ENCODE measurements around the gene DPM1. TPM values are rescaled to one million over a fixed set of nuclear protein-coding genes. Genes with fewer than 3 reads are reported as not detected.

Gene DPM1
- total and polyA plus RNA-seq, 2 of the 8 experiments (the other 6 are each of a cell fraction or from before 2014, with no cell fraction given), result 42.3 to 57.0 TPM

- Histone ChIP-seq H2BK12ac (ENCODE audit: low read depth, low read length) (no peak overlapping the region), H3K79me1 (ENCODE audit: low read depth, low read length) (no peaks in the 10 kb centered on the region; the same call in 1 of the 2 replicates), H3K27ac (ENCODE audit: low read depth, low read length) (no peak overlapping the region), H3K18ac (ENCODE audit: extremely low read depth, low read length) (no peak overlapping the region), H2BK120ac (replicated peaks; ENCODE audit: low read depth, low read length) (no peak overlapping the region), H2AFZ (ENCODE audit: low read length) (no peak overlapping the region), H3K79me2 (ENCODE audit: control insufficient read depth in 1 of 2, insufficient read depth in 2 of 2, low read length in 2 of 2) (no peaks in the 10 kb centered on the region), H4K8ac (ENCODE audit: extremely low read depth, insufficient read depth, low read length) (no peak overlapping the region), H3K27me3 (replicated peaks in 1 of 4; ENCODE audit: control insufficient read depth in 3 of 4, extremely low read depth in 1 of 4, insufficient read depth in 3 of 4, low read length in 3 of 4) (no peaks in the 10 kb centered on the region), H3K4ac (replicated peaks; ENCODE audit: insufficient read length, low read depth, low read length) (no peak overlapping the region), H4K91ac (replicated peaks; ENCODE audit: insufficient read length, low read length) (no peak overlapping the region), H4K5ac (ENCODE audit: insufficient read length, low read depth, low read length) (no peak overlapping the region), H3K4me1 (replicated peaks in 1 of 4; ENCODE audit: control insufficient read depth in 3 of 4, insufficient read depth in 4 of 4, low read length in 3 of 4) (no peaks in the 10 kb centered on the region), H3K23ac (ENCODE audit: insufficient read length) (no peak overlapping the region), H2BK20ac (ENCODE audit: low read length) (no peak overlapping the region), H3K56ac (replicated peaks; ENCODE audit: insufficient read length, low read depth, low read length) (no peak overlapping the region), H3K9ac (replicated peaks in 1 of 4; ENCODE audit: extremely low read depth in 1 of 4, low read depth in 3 of 4, low read length in 3 of 4) (no peak overlapping the region; a peak in 1 of 7 replicates), H3K36me3 (ENCODE audit: control insufficient read depth in 2 of 4, insufficient read depth in 4 of 4, low read length in 3 of 4) (peaks cover 6 to 23% (median 10%) of the 10 kb centered on the region in 4 experiments; a peak in 5 of 8 replicates), H2AK5ac (ENCODE audit: low read depth, low read length) (no peak overlapping the region), H2BK5ac (ENCODE audit: low read depth, low read length) (no peak overlapping the region), H3K23me2 (ENCODE audit: low read depth, low read length) (no peaks in the 10 kb centered on the region), H3K4me3 (ENCODE audit: extremely low read depth in 1 of 4, insufficient read depth in 2 of 4, low read depth in 3 of 4, low read length in 4 of 4) (no peak overlapping the region), H3K9me3 (ENCODE audit: insufficient read depth in 2 of 2, low read depth in 1 of 2, low read length in 1 of 2) (no peaks in the 10 kb centered on the region), H2BK15ac (ENCODE audit: low read length) (no peak overlapping the region), H4K20me1 (replicated peaks in 1 of 2; ENCODE audit: control insufficient read depth in 1 of 2, insufficient read depth in 2 of 2, low read length in 2 of 2) (peaks cover 1 to 3% of the 10 kb centered on the region in 2 experiments), H3K14ac (ENCODE audit: insufficient read length) (no peak overlapping the region), H3K4me2 (ENCODE audit: insufficient read depth in 1 of 2, low read depth in 2 of 2, low read length in 2 of 2) (no peak overlapping the region)
- ChIA-PET CTCF (ENCODE audit: partially characterized antibody) (interaction anchor here (0.9 to 3.4 kb wide), 4 partner anchors 15 to 38 kb away, joined by 3 to 8 read pairs (median 4); no protein-coding TSS in a partner anchor), POLR2A (ENCODE audit: partially characterized antibody) (interaction anchor here (1.0 to 9.7 kb wide), 8 partner anchors 9 to 87 kb away, joined by 3 to 87 read pairs (median 4); partner anchors contain the start of gene ADNP)
- DNase-seq (ENCODE audit: low read depth in 1 of 2, low spot score in 2 of 2), result no peak
- 93% methylated on average over 5 of the region's 5 CpGs; no CpG with 5 or more reads in 1 of the 2 experiments for WGBS, 2 experiments (ENCODE audit: extremely low coverage in 1 of 2, insufficient coverage in 1 of 2, insufficient read length in 1 of 2, insufficient replicate concordance in 2 of 2, low coverage in 1 of 2, low lambda C conversion rate in 2 of 2, missing lambda C conversion rate in 1 of 2)
- no peak for FAIRE-seq
- no peak for TF ChIP-seq BRCA1 (IDR thresholded peaks at IDR 0.05; ENCODE audit: low read depth, low read length)
- no peak for TF ChIP-seq NANOG (IDR thresholded peaks at IDR 0.05; ENCODE audit: insufficient read depth, low read depth, low read length, poor library complexity, severe bottlenecking)
- no peak for TF ChIP-seq TAF7 (optimal IDR thresholded peaks at IDR 0.05; ENCODE audit: borderline replicate concordance, low read depth, low read length)
- no peak for TF ChIP-seq SP2 (IDR thresholded peaks at IDR 0.05; ENCODE audit: low read length)
- TF ChIP-seq POLR2AphosphoS5 (IDR thresholded peaks at IDR 0.05; ENCODE audit: low read depth, low read length), result no peak; the same call in 1 of the 2 replicates
- TF ChIP-seq SIN3A (conservative IDR thresholded peaks at IDR 0.05 in 1 of 2, IDR thresholded peaks at IDR 0.05 in 1 of 2; ENCODE audit: low read depth in 1 of 2, low read length in 2 of 2), result no peak
- TF ChIP-seq GABPA (IDR thresholded peaks at IDR 0.05; ENCODE audit: borderline replicate concordance, insufficient read depth, low read length), result no peak
- TF ChIP-seq CBX5 (IDR thresholded peaks at IDR 0.05; ENCODE audit: low read depth, low read length), result no peak
- TF ChIP-seq BCL11A (IDR thresholded peaks at IDR 0.05; ENCODE audit: low read depth in 2 of 2, low read length in 2 of 2), result no peak
- TF ChIP-seq CTCF (IDR thresholded peaks at IDR 0.05; ENCODE audit: control extremely low read depth in 1 of 3, insufficient read depth in 1 of 3, low read depth in 1 of 3, low read length in 3 of 3), result no peak
- TF ChIP-seq KDM4A (IDR thresholded peaks at IDR 0.05; ENCODE audit: low read depth, low read length, severe bottlenecking), result no peak
Observed at GRCh38 chr20:50885781-50886180, 72.6 kb downstream of the DPM1 start.
